Embryonic facial prominence (tissue), 1 donor: ENCODE results near the gene CIDEB.
"Not testable (repeated sequence)": the region's sequence is repeated elsewhere in the genome, so short reads cannot be mapped to it uniquely, and the experiment has no call there.

Source experiments
- DNase-seq: peaks from one replicate; pipeline ENCODE4 v3.0.0-alpha.2; 2016; ENCODE audit errors: extremely low spot score

CIDEB gene

DNA sequence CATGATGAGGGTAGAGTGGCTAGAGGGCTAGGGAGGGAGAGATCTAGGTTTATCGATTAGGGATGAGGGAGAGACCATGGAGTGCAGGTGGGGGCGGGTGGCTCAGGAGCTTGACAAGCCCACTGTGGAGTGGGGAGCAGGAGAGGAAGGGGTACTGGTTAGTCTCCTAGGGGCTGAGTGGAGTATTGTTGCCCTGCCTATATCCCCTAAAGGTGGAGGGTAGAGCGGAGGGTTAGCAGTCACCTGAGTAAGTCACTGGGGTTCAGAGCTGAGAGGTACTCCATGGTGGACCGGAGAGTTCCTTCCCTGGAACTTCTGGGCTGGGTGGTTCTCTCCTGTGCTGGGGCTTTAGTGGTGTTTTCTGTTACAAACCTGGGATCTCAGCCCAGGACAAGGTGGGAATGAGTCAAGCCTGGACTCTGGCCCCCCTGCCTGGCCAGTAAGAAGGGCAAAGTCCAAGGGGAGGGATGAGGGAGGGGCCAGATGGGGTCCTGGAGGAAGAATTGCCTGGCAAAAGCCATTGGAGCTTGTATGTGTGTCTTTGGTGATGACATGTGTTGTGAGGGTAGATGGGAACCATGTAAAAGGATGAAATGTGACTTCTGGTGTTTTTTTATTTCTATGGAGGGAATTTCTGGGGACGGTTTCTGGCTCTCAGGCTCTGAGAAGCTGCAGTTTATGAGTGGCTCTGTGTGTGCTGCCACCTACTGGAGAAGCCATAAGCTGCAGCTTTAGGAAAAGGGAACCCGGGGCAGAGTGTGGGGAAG, at the start of gene CIDEB:
CIDEB (minus strand) TSS at position 403 of the 767 bp plus-strand sequence; CDS start at position 284, 119 bp downstream.
- DNase-seq = no peak

DNA sequence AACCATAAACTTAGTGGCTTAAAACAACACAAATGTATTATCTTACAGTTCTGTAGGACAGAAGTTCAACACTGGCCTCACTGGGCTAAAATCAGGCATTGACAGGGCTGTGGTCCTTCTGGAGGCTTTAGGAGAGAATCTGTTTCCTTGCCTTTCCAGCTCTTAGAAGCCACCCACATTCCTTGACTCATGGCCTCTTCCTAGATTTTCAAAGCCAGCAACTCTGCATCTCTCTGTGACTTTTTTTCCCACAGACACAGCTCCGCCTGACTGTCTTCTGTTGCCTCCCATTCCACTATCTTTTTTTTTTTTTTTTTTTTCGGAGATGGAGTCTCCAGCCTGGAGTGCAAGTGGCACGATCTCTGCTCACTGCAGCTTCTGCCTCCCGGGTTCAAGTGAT, 48.4 kb upstream of the CIDEB start:
- DNase-seq = no peak

DNA sequence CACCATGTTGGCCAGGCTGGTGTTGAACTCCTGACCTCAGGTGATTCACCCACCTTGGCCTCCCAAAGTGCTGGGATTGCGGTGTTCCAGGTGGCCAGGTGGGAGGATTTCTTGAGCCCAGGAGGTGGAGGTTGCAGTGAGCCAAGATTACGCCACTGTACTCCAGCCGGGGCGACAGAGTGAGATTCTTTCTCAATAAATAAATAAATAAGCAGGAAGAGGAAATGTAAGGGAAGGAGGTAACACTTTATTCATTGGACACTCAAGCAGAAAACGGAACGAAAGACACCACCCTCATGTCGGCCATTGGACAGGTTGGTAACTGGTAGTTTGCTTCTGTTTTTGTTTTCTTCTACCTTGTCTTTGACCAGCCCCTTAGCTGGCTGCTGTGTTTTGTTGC, 47.2 kb upstream of the CIDEB start:
- DNase-seq = no peak

GRCh38 chr14:24354482-24354825, 46.7 kb upstream of the CIDEB start:
- not testable (repeated sequence) for DNase-seq

DNA sequence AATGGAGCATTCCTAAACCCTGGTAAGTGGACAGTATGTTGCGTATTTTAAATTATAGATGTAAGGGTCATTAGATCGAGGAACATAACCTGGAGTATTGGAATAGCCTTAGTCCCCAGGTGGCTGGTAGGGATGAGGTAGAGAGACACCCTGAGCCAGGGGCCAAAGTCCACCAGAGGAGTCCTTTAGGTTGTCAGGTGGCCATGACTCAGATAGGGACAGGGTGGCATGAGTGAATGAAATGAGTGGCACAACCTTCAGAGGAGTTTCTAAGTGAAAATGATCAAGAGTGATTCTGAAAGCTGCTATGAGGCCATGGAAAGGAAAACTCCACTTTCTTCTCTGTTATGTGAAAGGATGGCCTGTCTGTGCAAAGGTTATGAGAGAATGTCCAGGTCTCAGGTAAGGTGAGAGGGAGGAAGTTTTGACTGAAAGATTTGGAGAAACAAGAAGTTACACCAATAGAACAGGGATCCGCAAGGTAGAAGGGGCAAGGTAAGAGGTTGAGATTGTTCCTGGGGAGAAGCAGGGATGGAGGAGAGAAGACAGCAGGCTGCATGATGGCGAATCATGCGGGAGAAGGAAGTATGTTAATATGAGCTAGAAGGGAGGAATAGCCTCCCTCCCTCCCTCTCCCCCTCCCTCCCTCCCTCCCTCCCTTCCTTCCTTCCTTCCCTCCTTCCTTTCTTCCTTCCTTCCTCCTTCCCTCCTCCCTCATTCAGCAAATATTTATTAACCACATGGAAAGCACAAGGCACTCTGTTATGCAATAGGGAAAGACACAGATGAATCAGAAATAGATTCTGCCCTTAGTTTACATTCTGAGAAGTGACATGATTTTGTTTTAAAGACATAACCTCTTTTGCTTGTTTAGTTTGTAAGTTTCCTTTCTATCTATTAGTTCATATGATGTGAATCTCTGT, 46.0 kb upstream of the CIDEB start:
- DNase-seq = no peak

GRCh38 chr14:24351517-24351916, 43.7 kb upstream of the CIDEB start:
- no peak for DNase-seq

GRCh38 chr14:24349742-24350141, 42.0 kb upstream of the CIDEB start:
- no peak for DNase-seq

GRCh38 chr14:24348186-24348585, 40.4 kb upstream of the CIDEB start:
- DNase-seq = no peak

GRCh38 chr14:24347134-24347533, 39.4 kb upstream of the CIDEB start:
- no peak for DNase-seq

DNA sequence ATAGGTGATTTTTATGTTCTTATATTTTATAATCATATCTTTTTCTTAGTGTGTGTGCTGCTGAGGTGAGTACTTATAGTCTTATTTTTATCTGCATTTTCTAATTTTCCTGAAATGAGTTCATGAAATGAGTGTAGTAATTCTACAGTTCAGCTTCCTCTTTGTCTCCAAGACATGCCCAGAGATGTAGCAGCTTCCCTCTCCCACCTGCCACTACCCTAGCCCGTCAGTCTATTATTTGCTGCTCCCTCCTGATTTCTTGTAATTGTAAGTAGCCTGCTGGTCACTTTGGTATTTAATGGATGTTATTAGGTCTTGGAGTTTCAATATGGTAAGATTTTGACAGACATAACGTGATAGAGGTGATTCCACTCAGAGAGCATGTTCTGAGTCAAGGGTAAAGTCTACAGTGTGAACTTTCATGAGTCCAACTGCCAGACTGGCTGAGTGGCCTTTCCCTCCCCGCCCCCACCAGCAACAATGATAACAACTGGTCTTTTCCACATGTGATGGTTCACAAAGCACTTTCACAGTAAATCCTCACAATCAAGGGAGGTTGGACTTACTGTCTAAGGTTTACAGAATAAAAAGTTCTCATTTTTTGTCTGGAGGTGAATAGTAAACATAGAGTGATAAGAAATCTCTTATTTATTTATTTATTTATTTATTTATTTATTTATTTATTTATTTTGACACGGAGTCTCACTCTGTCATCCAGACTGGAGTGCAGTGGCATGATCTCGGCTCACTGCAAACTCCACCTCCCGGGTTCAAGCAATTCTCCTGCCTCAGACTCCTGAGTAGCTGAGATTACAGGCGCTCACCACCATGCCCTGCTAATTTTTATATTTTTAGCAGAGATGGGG, 36.3 kb upstream of the CIDEB start:
- no peak for DNase-seq

DNA sequence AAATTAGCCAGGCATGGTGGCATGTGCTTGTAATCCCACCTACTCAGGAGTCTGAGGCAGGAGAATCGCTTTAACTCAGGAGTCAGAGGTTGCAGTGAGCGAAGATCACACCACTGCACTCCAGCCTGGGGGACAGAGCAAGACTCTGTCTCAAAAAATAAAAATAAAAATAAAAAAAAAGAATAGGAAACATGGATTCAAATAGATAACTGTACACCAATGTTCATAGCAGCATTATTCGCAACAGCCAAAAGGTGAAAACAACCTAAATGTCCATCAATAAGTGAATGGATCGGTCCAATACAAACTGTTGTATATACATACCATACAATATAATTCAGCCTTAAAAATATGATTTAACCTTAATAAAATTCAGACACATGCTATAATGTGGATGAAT, 35.1 kb upstream of the CIDEB start:
- no peak for DNase-seq

DNA sequence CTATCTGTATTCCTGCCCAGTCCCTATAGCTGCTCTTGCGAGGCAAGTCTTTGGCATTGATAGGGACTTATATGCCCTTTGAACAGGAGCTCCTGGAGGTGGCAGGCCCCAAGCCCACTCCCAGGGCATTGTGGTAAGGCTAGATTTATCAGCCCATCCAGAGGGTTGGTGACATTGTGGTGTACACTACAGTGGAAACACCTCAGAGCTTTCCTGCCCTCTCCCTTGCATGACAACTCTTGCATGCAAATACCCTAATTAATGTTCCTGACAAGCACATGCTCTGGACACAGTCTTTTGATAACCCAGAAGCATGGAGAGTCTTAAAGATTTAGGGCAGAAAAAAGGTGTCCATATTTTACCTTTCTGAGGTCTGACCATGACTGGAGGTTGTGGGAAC, 32.8 kb upstream of the CIDEB start:
- DNase-seq = no peak

- DNase-seq = no peak
Measured at GRCh38 chr14:24339284-24340151, 31.7 kb upstream of the CIDEB start, which contains the start of gene RIPK3. Gene RIPK3, minus strand, starts transcription at chr14:24339991. Its CDS starts 165 bp downstream, at chr14:24339826.

GRCh38 chr14:24338843-24339242, 31.1 kb upstream of the CIDEB start:
- DNase-seq = no peak

DNA sequence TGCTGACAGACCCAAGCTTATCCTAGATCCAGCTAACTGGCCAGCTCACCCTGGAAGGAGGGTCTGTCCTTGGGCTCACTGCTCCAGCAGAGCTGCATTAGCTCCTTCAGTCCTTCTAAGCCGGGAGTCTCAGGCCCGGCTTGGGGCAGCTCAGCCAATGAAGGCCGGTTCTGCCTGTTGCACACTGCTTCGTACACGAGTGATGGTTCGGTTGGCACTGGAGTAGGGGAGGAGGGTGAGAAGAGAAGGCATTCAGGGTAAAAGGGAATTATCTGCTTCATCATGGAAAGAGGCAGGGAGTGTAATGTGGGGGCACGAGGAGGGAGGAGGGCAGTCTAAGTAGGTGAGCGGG, 30.0 kb upstream of the CIDEB start:
- no peak for DNase-seq

GRCh38 chr14:24337144-24337823, 29.5 kb upstream of the CIDEB start:
- no peak for DNase-seq

DNA sequence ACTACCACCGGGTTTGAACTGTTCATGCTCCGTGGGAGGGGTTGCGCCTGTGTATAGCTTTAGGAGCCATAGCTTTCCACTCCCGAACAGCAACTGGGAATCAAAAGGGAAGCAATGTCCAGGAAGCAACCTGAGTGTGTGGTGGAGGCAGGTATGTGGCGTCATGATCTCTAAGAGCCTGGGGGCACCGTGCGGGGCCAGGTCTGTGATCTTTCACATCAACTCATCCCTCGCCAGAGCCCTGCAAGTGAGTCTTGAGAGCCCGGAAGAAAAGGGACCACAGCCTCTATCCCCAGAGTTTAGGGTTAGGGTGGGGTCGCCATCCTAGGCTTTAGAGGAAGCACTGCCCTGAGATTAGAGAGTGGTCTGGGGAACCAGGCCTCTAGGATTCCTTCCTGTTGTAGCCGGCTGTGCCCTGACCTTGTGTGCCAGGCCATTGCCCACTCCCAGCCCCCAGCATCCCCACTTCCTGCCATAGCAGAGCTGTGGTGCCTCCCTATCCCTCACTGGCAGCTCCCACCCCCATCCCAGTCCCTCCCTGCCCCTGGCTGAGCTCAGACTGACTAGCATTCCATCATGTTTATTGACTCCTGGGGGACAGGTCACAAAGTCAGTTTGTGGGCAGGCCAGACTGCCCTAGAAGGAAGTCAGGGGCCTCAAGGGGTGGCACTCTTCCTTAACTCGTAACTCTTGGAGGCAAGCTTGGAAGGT, 27.8 kb upstream of the CIDEB start:
- no peak for DNase-seq

DNA sequence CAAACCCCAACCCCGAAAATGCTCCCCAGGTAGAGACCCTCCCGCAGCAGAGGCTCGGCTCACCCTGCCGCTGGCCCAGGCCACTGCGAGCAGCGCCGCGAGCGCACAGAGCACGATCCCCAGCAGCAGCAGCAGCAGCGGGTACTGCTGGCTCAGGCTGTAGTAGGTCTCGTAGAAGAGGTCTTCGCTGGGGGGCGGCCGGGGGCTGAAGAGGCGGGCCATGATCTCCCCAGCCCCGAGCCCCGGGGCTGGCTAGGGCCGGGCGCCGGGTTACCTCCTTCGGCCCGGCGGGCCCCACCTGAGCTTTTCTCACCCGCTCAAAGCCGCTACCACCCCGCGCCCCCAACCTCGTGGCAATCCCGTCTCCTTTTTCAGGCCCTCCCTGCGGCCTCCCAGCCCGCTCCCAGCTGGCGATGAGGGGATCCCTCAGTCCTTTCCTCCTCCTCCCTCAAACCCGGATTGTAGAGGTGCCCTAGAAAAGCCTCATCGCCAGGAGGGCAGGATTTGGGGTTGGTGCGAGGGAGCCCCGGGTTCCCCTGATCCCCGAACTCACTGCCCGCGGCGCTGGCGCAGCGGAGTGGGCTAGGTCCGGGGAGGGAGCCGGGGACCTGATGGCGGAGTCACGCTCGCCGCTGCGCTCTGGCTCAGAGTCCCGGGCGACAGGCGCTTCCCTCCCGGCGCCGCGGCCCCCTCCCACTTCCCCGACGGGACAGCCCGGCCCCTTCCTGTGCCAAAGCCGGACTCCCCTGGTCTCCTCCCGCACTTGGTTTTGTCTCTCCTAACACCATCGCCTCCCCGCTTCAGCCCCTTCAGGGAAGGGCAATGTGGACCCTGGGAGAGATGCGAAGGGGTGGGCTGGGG, 26.9 kb upstream of the CIDEB start, which contains the start of gene ADCY4:
ADCY4 (minus strand) TSS at position 641 of the 861 bp plus-strand sequence; CDS start at position 222, 419 bp downstream.
- no peak for DNase-seq
